Gastrocnemius medialis (tissue), 4 donors: ENCODE data around the gene STRC.
"Not testable (repeated sequence)": the region's sequence is repeated elsewhere in the genome, so short reads cannot be mapped to it uniquely, and the experiment has no call there.

ENCODE experiments used
- CTCF ChIP-seq, 5 experiments: fragments of 450-650 bp in 3 of 5; fragments of 200-600 bp in 2 of 5; sonication (generic) in 2 of 5; IDR thresholded peaks in 4 of 5; conservative IDR thresholded peaks in 1 of 5; 1 replicate in 4 of 5; 2 replicates in 1 of 5; pipeline ENCODE4 v1.5.1; 2016 to 2019; ENCODE audit warnings: antibody characterized with exemption in 5 of 5, mild to moderate bottlenecking in 3 of 5, moderate library complexity in 3 of 5
- POLR2A ChIP-seq, 2 donors: fragments of 450-650 bp; IDR thresholded peaks; one replicate each; pipeline ENCODE4 v1.6.1; 2017; ENCODE audit warnings: antibody characterized with exemption in 2 of 2, mild to moderate bottlenecking in 2 of 2, moderate library complexity in 2 of 2

GRCh38 chr15:43600200-43600599, 18.4 kb downstream of the STRC start:
- not testable (repeated sequence) for TF ChIP-seq POLR2A (IDR thresholded peaks at IDR 0.05); CTCF (IDR thresholded peaks at IDR 0.05 in 4 of 5, conservative IDR thresholded peaks at IDR 0.05 in 1 of 5)
